HepG2 (cell line): ENCODE results near the gene ECSIT. TPM values are rescaled to one million over a fixed set of nuclear protein-coding genes. Genes with fewer than 3 reads are reported as not detected.

ENCODE experiments used
- ARNT2 ChIP-seq: sonication (generic); formaldehyde crosslinking; IDR thresholded peaks from 2 replicates; pipeline ENCODE4 v1.8.0; 2022; ENCODE audit warnings: mild to moderate bottlenecking, low read depth, missing genetic modification reagents, moderate library complexity
- CBFB ChIP-seq: sonication (generic); formaldehyde crosslinking; IDR thresholded peaks from 2 replicates; pipeline ENCODE4 v1.4.0; 2020; ENCODE audit warnings: missing genetic modification reagents
- EED ChIP-seq: sonication (generic); formaldehyde crosslinking; IDR thresholded peaks from 2 replicates; pipeline ENCODE4 v1.5.0; 2020; ENCODE audit warnings: mild to moderate bottlenecking, missing genetic modification reagents
- FOXK2 ChIP-seq: fragments of 450-650 bp; IDR thresholded peaks from 2 replicates; pipeline ENCODE4 v1.6.1; 2016
- MIER2 ChIP-seq: IDR thresholded peaks from 2 replicates; pipeline ENCODE4 v1.6.1; 2016; ENCODE audit warnings: missing biosample characterization, missing genetic modification reagents
- POLR2A ChIP-seq, 2 experiments: IDR thresholded peaks; 2 replicates each; pipeline ENCODE4 v1.6.1; 2011; ENCODE audit warnings: low read depth in 2 of 2, low read length in 2 of 2, mild to moderate bottlenecking in 1 of 2, moderate library complexity in 1 of 2; ENCODE audit not compliant: insufficient read depth in 1 of 2
- POLR2AphosphoS5 ChIP-seq: IDR thresholded peaks from 2 replicates; pipeline ENCODE4 v1.6.1; 2012; ENCODE audit warnings: low read depth, low read length
- RCOR2 ChIP-seq: IDR thresholded peaks from 2 replicates; pipeline ENCODE4 v1.6.1; 2016; ENCODE audit warnings: missing biosample characterization, missing genetic modification reagents
- REPIN1 ChIP-seq: sonication (generic); formaldehyde crosslinking; IDR thresholded peaks from 2 replicates; pipeline ENCODE4 v1.8.0; 2022; ENCODE audit warnings: missing genetic modification reagents, low read depth, mild to moderate bottlenecking, borderline replicate concordance
- TARDBP ChIP-seq: sonication (generic); formaldehyde crosslinking; IDR thresholded peaks from 2 replicates; pipeline ENCODE4 v1.8.0; 2022; ENCODE audit warnings: mild to moderate bottlenecking, missing genetic modification reagents
- ZNF12 ChIP-seq: sonication (generic); formaldehyde crosslinking; IDR thresholded peaks from 2 replicates; pipeline ENCODE4 v1.5.0; 2020; ENCODE audit warnings: missing genetic modification reagents
- ZNF160 ChIP-seq: sonication (generic); formaldehyde crosslinking; IDR thresholded peaks from 2 replicates; pipeline ENCODE4 v1.8.0; 2022; ENCODE audit warnings: mild to moderate bottlenecking, inconsistent platforms, missing genetic modification reagents
- ZNF318 ChIP-seq: sonication (generic); formaldehyde crosslinking; IDR thresholded peaks from 2 replicates; pipeline ENCODE4 v1.4.0; 2020; ENCODE audit warnings: mild to moderate bottlenecking, missing genetic modification reagents
- ZNF446 ChIP-seq: sonication (generic); formaldehyde crosslinking; IDR thresholded peaks from 2 replicates; pipeline ENCODE4 v1.5.0; 2020; ENCODE audit warnings: mild to moderate bottlenecking, missing genetic modification reagents
- ZSCAN9 ChIP-seq: IDR thresholded peaks from 2 replicates; pipeline ENCODE4 v1.6.1; 2016; ENCODE audit warnings: borderline replicate concordance
- polyA plus RNA-seq, 8 experiments: library from polyadenylated mRNA; depleted of rRNA in 3 of 8; stranded (reverse) in 7 of 8; unstranded in 1 of 8; fragments of >200 nt; fragmentation: Illumina TruSeq in 4 of 8; extraction: Trizol in 4 of 8; gene quantifications; 2 replicates each; pipeline versions ENCODE4 v1.2.1 to v1.2.3, GENCODE V29; 2011 to 2016; ENCODE audit warnings: low read depth in 4 of 8, missing spikeins in 1 of 8, mixed read lengths in 1 of 8; ENCODE audit not compliant: insufficient read depth in 1 of 8
- total RNA-seq, 5 experiments: library from RNA; depleted of rRNA; stranded (reverse); fragments of >200 nt; fragmentation: Illumina TruSeq; extraction: Trizol; gene quantifications; 2 replicates each; pipeline ENCODE4 v1.2.3, GENCODE V29; 2016; ENCODE audit warnings: low read depth in 1 of 5
- TF ChIP-seq, protein P1 (sequence below): IDR thresholded peaks from 2 replicates; pipeline ENCODE4 v1.6.1; 2016; ENCODE audit warnings: mild to moderate bottlenecking
- TF ChIP-seq, protein P2 (sequence below): sonication (generic); formaldehyde crosslinking; IDR thresholded peaks from 2 replicates; pipeline ENCODE4 v1.4.0; 2020; ENCODE audit warnings: missing genetic modification reagents, mild to moderate bottlenecking, borderline replicate concordance
- TF ChIP-seq, protein P3 (sequence below): sonication (generic); formaldehyde crosslinking; IDR thresholded peaks from 2 replicates; pipeline ENCODE4 v1.8.0; 2022; ENCODE audit warnings: missing genetic modification reagents, mild to moderate bottlenecking, inconsistent platforms, borderline replicate concordance

Gene ECSIT
- total and polyA plus RNA-seq, 2 of the 13 experiments (the other 11 are each of a cell fraction or from before 2014, with no cell fraction given): 36.4 to 62.3 TPM

DNA sequence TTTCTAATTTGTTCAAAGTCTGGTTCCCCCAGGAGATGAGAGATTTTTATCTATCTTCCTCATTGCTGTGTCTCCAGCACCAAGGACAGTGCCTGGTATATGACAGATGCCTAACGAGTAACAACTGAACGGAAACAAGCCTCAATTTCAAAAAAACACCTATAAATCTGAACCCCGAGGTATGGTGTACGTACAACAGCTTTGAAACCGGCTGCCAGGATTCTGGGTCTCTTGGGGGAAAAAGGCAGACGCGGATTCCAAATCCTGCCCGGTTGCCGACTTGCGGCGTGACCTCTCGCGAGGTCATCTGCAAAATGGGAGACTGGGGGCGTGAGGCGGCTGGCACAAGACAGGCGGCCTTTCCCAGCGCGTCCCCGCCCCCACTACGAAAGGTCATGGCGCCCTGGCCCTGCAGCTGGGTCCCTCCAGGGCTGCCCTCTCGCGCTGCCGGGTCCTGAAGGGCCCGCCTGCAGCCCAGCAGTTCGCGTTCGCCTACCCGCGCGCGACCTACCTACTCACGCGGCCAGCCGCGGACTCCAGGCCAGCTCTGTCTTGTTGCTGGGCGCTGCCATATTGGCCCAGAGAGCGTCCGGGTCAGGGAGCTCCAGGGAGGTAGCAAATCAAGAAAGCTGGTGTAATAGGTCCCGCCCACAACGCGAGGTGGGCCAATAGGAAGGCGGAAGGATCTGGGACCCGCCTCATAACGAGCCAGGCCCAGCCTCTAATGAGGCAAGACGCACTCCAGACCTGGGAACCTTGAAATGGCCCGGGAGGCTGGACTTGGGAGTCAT, at the start of gene ECSIT (continued):
- TF ChIP-seq ZNF318 (CRISPR knock-in tag) (0 out of 2 replicates have a peak, but pooled peaks have one; percentile 52), TARDBP (CRISPR knock-in tag) (peak; percentile 77; the same call in 1 of the 2 replicates), CBFB (CRISPR knock-in tag) (peak; percentile 44; the same call in 1 of the 2 replicates), ARNT2 (CRISPR knock-in tag) (0 out of 2 replicates have a peak, but pooled peaks have one; percentile 23), MIER2 (peak; percentile 93), POLR2AphosphoS5 (peak; percentile 64), ZSCAN9 (CRISPR knock-in tag) (peak; percentile 61; the same call in 1 of the 2 replicates), ZNF160 (CRISPR knock-in tag) (no peak), RCOR2 (CRISPR knock-in tag) (no peak), ZNF446 (no peak), ZNF12 (no peak), EED (peak; percentile 92), POLR2A (IDR thresholded peaks at IDR 0.05; ENCODE audit: insufficient read depth in 1 of 2, low read depth in 2 of 2, low read length in 2 of 2) (peak; percentile 75 to 80), FOXK2 (peak; percentile 6), REPIN1 (CRISPR knock-in tag) (peak; percentile 51; the same call in 1 of the 2 replicates)
- TF ChIP-seq, protein P1, sequence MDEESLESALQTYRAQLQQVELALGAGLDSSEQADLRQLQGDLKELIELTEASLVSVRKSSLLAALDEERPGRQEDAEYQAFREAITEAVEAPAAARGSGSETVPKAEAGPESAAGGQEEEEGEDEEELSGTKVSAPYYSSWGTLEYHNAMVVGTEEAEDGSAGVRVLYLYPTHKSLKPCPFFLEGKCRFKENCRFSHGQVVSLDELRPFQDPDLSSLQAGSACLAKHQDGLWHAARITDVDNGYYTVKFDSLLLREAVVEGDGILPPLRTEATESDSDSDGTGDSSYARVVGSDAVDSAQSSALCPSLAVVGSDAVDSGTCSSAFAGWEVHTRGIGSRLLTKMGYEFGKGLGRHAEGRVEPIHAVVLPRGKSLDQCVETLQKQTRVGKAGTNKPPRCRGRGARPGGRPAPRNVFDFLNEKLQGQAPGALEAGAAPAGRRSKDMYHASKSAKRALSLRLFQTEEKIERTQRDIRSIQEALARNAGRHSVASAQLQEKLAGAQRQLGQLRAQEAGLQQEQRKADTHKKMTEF (CRISPR knock-in tag): peak; percentile 90
- TF ChIP-seq, protein P2, sequence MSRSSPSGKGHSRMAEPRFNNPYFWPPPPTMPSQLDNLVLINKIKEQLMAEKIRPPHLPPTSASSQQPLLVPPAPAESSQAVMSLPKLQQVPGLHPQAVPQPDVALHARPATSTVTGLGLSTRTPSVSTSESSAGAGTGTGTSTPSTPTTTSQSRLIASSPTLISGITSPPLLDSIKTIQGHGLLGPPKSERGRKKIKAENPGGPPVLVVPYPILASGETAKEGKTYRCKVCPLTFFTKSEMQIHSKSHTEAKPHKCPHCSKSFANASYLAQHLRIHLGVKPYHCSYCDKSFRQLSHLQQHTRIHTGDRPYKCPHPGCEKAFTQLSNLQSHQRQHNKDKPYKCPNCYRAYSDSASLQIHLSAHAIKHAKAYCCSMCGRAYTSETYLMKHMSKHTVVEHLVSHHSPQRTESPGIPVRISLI: peak; percentile 11; the same call in 1 of the 2 replicates
- TF ChIP-seq, protein P3, sequence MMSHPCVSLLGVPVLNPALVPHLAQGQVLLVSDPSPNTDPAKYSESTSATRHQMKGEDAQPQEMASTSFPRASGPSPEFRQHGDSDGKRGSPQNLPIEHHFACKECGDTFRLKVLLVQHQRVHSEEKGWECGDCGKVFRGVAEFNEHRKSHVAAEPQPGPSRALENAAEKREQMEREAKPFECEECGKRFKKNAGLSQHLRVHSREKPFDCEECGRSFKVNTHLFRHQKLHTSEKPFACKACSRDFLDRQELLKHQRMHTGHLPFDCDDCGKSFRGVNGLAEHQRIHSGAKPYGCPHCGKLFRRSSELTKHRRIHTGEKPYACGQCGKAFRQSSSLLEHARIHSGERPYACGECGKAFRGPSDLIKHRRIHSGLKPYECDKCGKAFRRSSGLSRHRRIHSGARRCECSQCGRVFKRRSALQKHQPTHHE (CRISPR knock-in tag): peak; percentile 14; the same call in 1 of the 2 replicates
